ENCODE results near the gene TEX13D. TPM values are rescaled to one million over a fixed set of nuclear protein-coding genes. Genes with fewer than 3 reads are reported as not detected.

Gene TEX13D
- polyA plus RNA-seq, 1 of the 3 experiments (the other 2 are of a cell fraction): not detected

- TF ChIP-seq, protein P1, sequence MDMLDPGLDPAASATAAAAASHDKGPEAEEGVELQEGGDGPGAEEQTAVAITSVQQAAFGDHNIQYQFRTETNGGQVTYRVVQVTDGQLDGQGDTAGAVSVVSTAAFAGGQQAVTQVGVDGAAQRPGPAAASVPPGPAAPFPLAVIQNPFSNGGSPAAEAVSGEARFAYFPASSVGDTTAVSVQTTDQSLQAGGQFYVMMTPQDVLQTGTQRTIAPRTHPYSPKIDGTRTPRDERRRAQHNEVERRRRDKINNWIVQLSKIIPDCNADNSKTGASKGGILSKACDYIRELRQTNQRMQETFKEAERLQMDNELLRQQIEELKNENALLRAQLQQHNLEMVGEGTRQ (IDR thresholded peaks at IDR 0.05; ENCODE audit: borderline replicate concordance, low read depth, low read length): no peak
- TF ChIP-seq EZH2phosphoT487 (IDR thresholded peaks at IDR 0.05; ENCODE audit: borderline replicate concordance, low read depth) (no peak), NFIC (IDR thresholded peaks at IDR 0.05; ENCODE audit: borderline replicate concordance) (no peak)
- TF ChIP-seq, protein P2, sequence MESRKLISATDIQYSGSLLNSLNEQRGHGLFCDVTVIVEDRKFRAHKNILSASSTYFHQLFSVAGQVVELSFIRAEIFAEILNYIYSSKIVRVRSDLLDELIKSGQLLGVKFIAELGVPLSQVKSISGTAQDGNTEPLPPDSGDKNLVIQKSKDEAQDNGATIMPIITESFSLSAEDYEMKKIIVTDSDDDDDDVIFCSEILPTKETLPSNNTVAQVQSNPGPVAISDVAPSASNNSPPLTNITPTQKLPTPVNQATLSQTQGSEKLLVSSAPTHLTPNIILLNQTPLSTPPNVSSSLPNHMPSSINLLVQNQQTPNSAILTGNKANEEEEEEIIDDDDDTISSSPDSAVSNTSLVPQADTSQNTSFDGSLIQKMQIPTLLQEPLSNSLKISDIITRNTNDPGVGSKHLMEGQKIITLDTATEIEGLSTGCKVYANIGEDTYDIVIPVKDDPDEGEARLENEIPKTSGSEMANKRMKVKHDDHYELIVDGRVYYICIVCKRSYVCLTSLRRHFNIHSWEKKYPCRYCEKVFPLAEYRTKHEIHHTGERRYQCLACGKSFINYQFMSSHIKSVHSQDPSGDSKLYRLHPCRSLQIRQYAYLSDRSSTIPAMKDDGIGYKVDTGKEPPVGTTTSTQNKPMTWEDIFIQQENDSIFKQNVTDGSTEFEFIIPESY (IDR thresholded peaks at IDR 0.05; ENCODE audit: borderline replicate concordance, low read depth): no peak
Measured at GRCh38 chrX:124346117-124346876, 13.8 kb downstream of the TEX13D start, which contains the start of gene SH2D1A (continued).

DNA sequence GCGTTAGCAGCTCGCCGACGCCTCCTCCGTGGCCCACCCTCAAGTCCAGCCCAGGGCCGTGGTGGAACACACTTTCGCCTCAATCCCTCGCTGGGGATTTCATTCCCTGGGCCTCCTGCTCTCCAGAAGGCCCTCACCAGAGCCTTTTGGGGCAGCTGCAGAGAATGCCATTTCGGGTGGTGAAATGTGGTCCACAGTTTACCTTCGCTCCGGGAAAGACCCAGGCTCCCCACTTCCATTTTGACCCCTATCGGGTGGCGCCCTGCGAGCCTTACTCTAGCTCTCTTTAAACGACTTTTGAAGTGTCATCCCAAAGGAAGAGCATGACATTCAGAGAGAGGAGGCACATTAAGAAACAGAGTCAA, 14.4 kb downstream of the TEX13D start:
- ChIA-PET CTCF (no interaction called here), POLR2A (no interaction called here)
- Histone ChIP-seq H3K4me2 (no peak overlapping the region), H3K9me3 (no peaks in the 10 kb centered on the region), H4K20me1 (ENCODE audit: insufficient read depth) (no peaks in the 10 kb centered on the region), H3F3A (replicated peaks; ENCODE audit: insufficient read depth) (no peaks in the 10 kb centered on the region), H3K9me2 (no peaks in the 10 kb centered on the region), H3K9ac (no peak overlapping the region), H3K36me3 (replicated peaks in 1 of 2; ENCODE audit: control insufficient read depth in 1 of 2, insufficient read depth in 2 of 2, low read length in 1 of 2) (no peaks in the 10 kb centered on the region), H3K79me2 (ENCODE audit: insufficient read depth) (no peaks in the 10 kb centered on the region), H2AFZ (ENCODE audit: low read depth) (no peak overlapping the region), H3K4me3 (ENCODE audit: low read depth in 2 of 2, low read length in 1 of 2) (no peak overlapping the region), H3K27me3 (ENCODE audit: insufficient read depth) (no peaks in the 10 kb centered on the region), H3K4me1 (ENCODE audit: control insufficient read depth in 1 of 2, insufficient read depth in 2 of 2, low read depth in 1 of 2, low read length in 1 of 2) (no peaks in the 10 kb centered on the region), H3K27ac (ENCODE audit: low read depth in 2 of 2, low read length in 1 of 2) (no peak overlapping the region)
- DNase-seq: no peak
- WGBS (ENCODE audit: low lambda C conversion rate): 39% methylated on average over 15 of the region's 15 CpGs
- no peak for TF ChIP-seq EZH2phosphoT487 (IDR thresholded peaks at IDR 0.05; ENCODE audit: borderline replicate concordance, low read depth)
- TF ChIP-seq YY1 (IDR thresholded peaks at IDR 0.05; ENCODE audit: low read depth): no peak
- TF ChIP-seq RXRA (IDR thresholded peaks at IDR 0.05; ENCODE audit: borderline replicate concordance, low read depth): no peak
- no peak for TF ChIP-seq SMC3 (IDR thresholded peaks at IDR 0.05; ENCODE audit: low read depth, low read length)
- TF ChIP-seq CTCF (IDR thresholded peaks at IDR 0.05): no peak
- TF ChIP-seq FOSL2 (IDR thresholded peaks at IDR 0.05; ENCODE audit: borderline replicate concordance, low read depth): no peak
- TF ChIP-seq GABPA (IDR thresholded peaks at IDR 0.05; ENCODE audit: low read depth): no peak
- TF ChIP-seq, protein P1 (IDR thresholded peaks at IDR 0.05; ENCODE audit: borderline replicate concordance, low read depth, low read length): no peak
- TF ChIP-seq CHD2 (IDR thresholded peaks at IDR 0.05; ENCODE audit: low read length, partially characterized antibody): no peak
- TF ChIP-seq, protein P3, sequence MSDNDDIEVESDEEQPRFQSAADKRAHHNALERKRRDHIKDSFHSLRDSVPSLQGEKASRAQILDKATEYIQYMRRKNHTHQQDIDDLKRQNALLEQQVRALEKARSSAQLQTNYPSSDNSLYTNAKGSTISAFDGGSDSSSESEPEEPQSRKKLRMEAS (IDR thresholded peaks at IDR 0.05; ENCODE audit: low read depth): no peak
- TF ChIP-seq TAF1 (IDR thresholded peaks at IDR 0.05; ENCODE audit: borderline replicate concordance, low read depth, low read length): no peak
- no peak for TF ChIP-seq RAD21 (IDR thresholded peaks at IDR 0.05; ENCODE audit: low read length)
- no peak for TF ChIP-seq RFX5 (IDR thresholded peaks at IDR 0.05; ENCODE audit: low read length)
- no peak for TF ChIP-seq RCOR1 (IDR thresholded peaks at IDR 0.05; ENCODE audit: low read length)
- TF ChIP-seq EP300 (IDR thresholded peaks at IDR 0.05; ENCODE audit: borderline replicate concordance in 1 of 2, low read depth in 1 of 2, low read length in 1 of 2): no peak
- no peak for TF ChIP-seq NRF1 (IDR thresholded peaks at IDR 0.05; ENCODE audit: low read depth, low read length)
- TF ChIP-seq PBX3 (IDR thresholded peaks at IDR 0.05): no peak
